HuH-7.5 (cell line): Measurements from ENCODE around the gene ZWILCH.

Experiments used
- DNase-seq: peaks from one replicate; pipeline ENCODE4 v3.0.0; 2011; ENCODE audit warnings: low spot score

The ZWILCH gene

DNA sequence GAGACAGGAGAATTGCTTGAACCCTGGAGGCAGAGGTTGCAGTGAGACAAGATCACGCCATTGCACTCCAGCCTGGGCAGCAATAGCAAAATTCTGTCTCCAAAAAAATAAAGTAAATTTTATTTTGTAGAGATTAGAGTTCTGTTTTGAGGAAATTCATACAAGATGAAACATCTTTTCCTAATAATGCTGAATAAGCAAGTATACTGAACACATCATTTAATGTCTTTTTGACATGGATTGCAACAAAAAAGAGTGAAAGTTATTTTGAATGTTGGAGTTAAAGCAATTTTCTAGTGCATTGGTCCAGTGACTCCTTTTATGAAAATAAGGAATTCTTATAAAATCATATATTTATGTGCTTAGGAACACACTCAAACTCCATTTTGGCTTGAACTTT is 40.1 kb downstream of the ZWILCH start:
- DNase-seq: no peak

DNA sequence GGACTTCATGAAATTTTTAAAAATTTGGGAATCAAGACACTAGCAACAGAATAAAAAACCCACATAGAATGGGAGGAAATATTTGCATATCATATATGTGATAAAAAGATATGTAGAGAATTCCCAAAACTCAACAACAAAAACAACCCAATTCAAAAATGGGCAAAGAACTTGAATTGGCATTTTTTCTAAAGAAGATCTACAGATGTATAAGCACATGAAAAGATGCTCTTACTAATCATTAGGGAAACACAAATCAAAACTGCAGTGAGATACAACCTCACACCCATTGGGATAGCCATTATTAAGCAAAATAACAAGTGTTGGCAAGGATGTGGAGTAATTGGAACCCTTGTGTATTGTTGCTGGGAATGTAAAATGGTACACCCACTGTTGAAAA is 50.6 kb downstream of the ZWILCH start:
- DNase-seq: no peak

DNA sequence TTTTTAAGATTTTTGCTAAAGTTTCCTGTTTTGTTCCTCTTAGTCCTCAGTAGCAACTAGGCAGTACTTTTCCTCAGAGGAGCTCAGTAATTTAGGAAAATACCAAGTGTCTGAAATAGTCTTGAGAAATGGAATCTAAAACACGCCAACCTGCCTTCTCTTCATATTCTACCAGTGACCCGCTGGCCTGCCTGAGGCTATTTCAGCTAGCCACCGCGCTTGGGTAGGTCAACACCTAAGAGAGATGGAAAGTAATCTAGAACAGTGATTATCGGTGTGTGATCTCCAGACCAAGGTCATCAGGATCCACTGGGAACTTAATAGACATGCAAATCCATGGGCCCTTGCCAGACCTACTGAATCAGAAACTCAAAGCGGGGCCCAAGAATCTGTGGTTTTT is 53.1 kb downstream of the ZWILCH start:
- DNase-seq: no peak

- DNase-seq: no peak
Observed at GRCh38 chr15:66560856-66561525, 55.9 kb downstream of the ZWILCH start.

- DNase-seq: no peak
Observed at GRCh38 chr15:66563126-66563525, 58.0 kb downstream of the ZWILCH start.

- DNase-seq: no peak
Observed at GRCh38 chr15:66563566-66564110, 58.5 kb downstream of the ZWILCH start.

GRCh38 chr15:66564136-66565041 is 59.3 kb downstream of the ZWILCH start:
- no peak for DNase-seq

DNA sequence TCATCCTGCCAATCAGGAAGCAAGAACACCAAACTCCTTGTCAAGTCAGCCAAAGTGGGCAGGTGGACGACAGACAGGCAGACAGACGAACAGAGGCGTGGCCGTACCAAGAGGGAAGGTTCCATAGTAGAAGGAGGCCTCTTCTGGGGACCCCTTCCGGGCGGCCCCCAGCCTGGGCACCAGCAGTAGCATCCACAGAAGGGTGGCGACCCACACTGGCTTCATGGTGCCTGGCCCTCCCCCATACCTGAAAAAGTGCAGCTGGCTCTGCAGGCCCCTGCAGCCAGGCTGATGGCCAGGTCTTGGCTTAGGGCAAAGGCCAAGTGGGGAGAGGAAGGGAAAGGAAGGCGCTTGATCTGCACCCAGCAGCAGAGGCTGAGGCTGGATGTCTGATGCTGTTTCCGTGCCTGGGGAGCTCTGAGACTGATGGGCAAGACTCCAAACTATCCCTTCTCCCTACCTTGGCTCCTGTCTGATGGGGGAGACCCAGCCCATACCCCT is 60.1 kb downstream of the ZWILCH start:
- no peak for DNase-seq

GRCh38 chr15:66565741-66566144 is 60.6 kb downstream of the ZWILCH start, which contains the start of gene LCTL:
TSS of gene LCTL (minus strand) at chr15:66565998. CDS start at chr15:66565365, 633 bp downstream.
- no peak for DNase-seq

- DNase-seq: peak; percentile 89
Observed at GRCh38 chr15:66566963-66567531, 61.9 kb downstream of the ZWILCH start.

- no peak for DNase-seq
Observed at GRCh38 chr15:66567897-66568296, 62.8 kb downstream of the ZWILCH start.

GRCh38 chr15:66569461-66570137 is 64.5 kb downstream of the ZWILCH start:
- DNase-seq: no peak

GRCh38 chr15:66570327-66570726 is 65.2 kb downstream of the ZWILCH start:
- no peak for DNase-seq

- no peak for DNase-seq
Observed at GRCh38 chr15:66570842-66571478, 65.8 kb downstream of the ZWILCH start.

DNA sequence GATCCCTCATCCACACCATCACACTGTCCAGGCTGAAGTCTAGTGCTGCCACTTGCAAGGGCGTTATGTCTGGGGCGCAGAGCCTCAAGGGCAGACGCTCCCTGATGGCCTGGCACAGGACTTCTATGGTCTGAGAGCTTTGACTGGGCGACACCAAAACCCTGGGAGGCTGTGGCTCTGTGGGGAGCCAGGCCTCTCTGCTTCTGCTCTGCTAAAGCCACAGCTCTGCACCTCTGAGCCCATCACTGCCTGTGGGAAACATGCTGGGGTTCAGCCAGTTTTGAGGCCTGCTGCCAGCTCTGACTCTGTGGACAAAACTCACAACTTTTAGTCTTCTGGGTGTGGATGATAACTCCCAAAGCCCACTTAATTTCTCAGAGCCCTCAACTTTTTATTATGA is 67.0 kb downstream of the ZWILCH start:
- DNase-seq: no peak

DNA sequence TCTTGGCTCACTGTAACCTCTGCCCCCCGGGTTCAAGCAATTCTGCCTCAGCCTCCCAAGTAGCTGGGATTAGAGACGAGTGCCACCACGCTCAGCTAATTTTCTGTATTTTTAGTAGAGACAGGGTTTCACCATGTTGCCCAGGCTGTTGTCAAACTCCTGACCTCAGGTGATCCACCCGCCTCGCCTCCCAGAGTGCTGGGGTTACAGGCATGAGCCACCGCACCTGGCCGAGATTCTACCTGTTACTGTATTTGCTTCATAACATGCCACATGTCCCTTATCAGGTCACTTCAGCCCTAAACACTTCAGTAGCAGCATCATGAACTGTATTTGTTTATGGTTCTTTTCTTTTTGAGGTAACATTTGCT is 68.2 kb downstream of the ZWILCH start:
- no peak for DNase-seq

DNA sequence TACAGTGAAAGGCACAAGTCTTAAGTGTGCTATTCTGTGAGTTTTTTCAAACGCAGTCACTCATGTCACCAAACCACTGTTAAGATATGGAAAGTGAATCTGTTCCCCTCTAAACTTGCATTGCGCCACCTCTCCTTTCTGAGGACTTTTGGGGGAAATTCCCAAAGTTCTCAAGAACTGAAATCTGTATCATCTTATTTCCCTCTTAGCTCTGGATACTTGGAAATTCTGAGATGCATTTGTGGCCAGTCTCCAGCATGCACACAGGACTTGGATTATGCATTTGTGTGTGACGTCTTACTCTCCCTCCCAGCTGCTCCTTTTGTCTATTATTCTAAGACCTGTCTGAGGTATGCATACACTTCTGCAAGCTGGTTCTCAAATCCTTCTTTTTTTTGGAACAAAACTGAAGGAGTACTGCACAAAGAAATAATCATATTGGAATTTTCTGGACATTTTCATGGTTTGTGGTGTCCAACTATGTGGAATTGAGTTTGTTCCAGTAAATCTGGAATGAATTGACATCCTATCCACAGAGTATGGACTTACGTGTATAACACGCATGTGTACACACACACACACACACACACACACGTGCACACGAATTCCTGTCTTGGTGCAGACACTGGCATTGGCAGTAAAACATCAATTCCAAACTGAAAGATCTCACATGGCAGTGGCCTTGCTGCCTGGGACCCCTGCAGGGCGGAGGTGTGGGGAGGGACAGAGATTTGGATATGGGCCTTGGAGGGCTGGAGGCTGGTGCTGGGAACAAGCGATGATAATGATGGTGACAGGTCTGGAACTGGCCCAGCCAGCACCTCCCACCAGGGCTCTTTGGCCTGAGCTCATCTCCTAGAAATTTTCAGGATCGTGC is 68.8 kb downstream of the ZWILCH start:
- no peak for DNase-seq

GRCh38 chr15:66574596-66574950 is 69.4 kb downstream of the ZWILCH start:
- no peak for DNase-seq

GRCh38 chr15:66578286-66578875 is 73.3 kb downstream of the ZWILCH start:
- DNase-seq: no peak

DNA sequence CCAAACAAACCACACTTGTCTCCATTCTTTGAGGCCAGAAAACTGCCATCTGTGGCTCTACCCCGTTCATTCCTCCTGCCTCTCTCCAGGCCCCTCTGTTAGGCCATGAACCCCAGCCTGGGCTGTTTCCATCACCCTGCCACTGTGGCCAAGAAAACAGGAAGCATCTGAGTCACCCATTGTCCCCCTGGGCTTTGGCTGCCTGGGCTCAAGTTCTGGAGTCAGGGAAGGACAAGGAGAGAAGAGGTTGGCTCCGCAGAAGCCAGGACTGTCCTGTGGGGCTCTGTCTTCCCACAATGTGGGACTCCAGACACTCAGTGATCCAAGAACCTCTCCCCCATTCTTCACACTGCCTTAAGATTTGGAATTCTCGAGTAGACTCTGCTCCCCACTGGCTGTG is 75.5 kb downstream of the ZWILCH start:
- DNase-seq: no peak
